Measurements from ENCODE around the gene NHSL2. TPM values are rescaled to one million over a fixed set of nuclear protein-coding genes. Genes with fewer than 3 reads are reported as not detected.

The NHSL2 gene
- total RNA-seq, 1 donor from 2014 or later: 4.0 TPM

GRCh38 chrX:71989768-71990426, 79.3 kb downstream of the NHSL2 start:
- Histone ChIP-seq H3F3A (ENCODE audit: low read depth) (no peaks in the 10 kb centered on the region), H2AFZ (replicated peaks) (no peak overlapping the region), H3K4me2 (no peak overlapping the region), H3K9ac (no peak overlapping the region), H3K27ac (no peak overlapping the region), H3K36me3 (no peaks in the 10 kb centered on the region), H3K4me3 (no peak overlapping the region), H4K20me1 (ENCODE audit: low read depth) (no peaks in the 10 kb centered on the region), H3K27me3 (no peaks in the 10 kb centered on the region), H3K9me3 (ENCODE audit: low read depth) (peaks cover 15% of the 10 kb centered on the region), H3K4me1 (no peaks in the 10 kb centered on the region), H3K79me2 (ENCODE audit: low read depth) (no peaks in the 10 kb centered on the region)
- Mint-ChIP-seq H3K27me3 (ENCODE audit: insufficient read depth, low read depth) (peaks cover 8% of the 10 kb centered on the region), H3K9me3 (peaks cover 15% of the 10 kb centered on the region), H3K4me1 (peaks cover 27% of the 10 kb centered on the region), H3K27ac (no peak overlapping the region), H3K36me3 (no peaks in the 10 kb centered on the region), H3K4me3 (no peak overlapping the region)
- DNase-seq (ENCODE audit: low spot score): no peak
- TF ChIP-seq EZH2 (IDR thresholded peaks at IDR 0.05) (no peak), EZH2phosphoT487 (IDR thresholded peaks at IDR 0.05) (no peak), CTCF (IDR thresholded peaks at IDR 0.05) (no peak)

- no peaks in the 10 kb centered on the region for H3K27me3 ChIP-seq
- Mint-ChIP-seq H3K27ac (no peak overlapping the region), H3K4me1 (peaks cover 32% of the 10 kb centered on the region), H3K27me3 (ENCODE audit: insufficient read depth, low read depth) (peaks cover 8% of the 10 kb centered on the region), H3K4me3 (no peak overlapping the region), H3K9me3 (peaks cover 19% of the 10 kb centered on the region), H3K36me3 (no peaks in the 10 kb centered on the region)
- H3K4me3 ChIP-seq: no peak overlapping the region
- peaks cover 12% of the 10 kb centered on the region for H3K9me3 ChIP-seq (ENCODE audit: low read depth)
- H2AFZ ChIP-seq (replicated peaks): no peak overlapping the region
- DNase-seq (ENCODE audit: low spot score): no peak
- H3F3A ChIP-seq (ENCODE audit: low read depth): no peaks in the 10 kb centered on the region
- H3K4me1 ChIP-seq: no peaks in the 10 kb centered on the region
- TF ChIP-seq EZH2phosphoT487 (IDR thresholded peaks at IDR 0.05) (no peak), CTCF (IDR thresholded peaks at IDR 0.05) (no peak)
- H3K4me2 ChIP-seq: no peak overlapping the region
- H3K27ac ChIP-seq: no peak overlapping the region
- H3K79me2 ChIP-seq (ENCODE audit: low read depth): no peaks in the 10 kb centered on the region
- no peak overlapping the region for H3K9ac ChIP-seq
- no peaks in the 10 kb centered on the region for H3K36me3 ChIP-seq
- H4K20me1 ChIP-seq (ENCODE audit: low read depth): no peaks in the 10 kb centered on the region
Observed at GRCh38 chrX:71990518-71990917, 79.9 kb downstream of the NHSL2 start.

- peaks cover 7% of the 10 kb centered on the region for H3K9me3 ChIP-seq (ENCODE audit: low read depth)
- H3K9ac ChIP-seq: no peak overlapping the region
- H3F3A ChIP-seq (ENCODE audit: low read depth): peaks cover 1% of the 10 kb centered on the region
- DNase-seq (ENCODE audit: low spot score): no peak
- H3K4me2 ChIP-seq: no peak overlapping the region
- H2AFZ ChIP-seq (replicated peaks): no peak overlapping the region
- Mint-ChIP-seq H3K9me3 (peaks cover 18% of the 10 kb centered on the region), H3K4me1 (peaks cover 34% of the 10 kb centered on the region), H3K4me3 (no peak overlapping the region), H3K27me3 (ENCODE audit: insufficient read depth, low read depth) (peaks cover 9% of the 10 kb centered on the region), H3K27ac (no peak overlapping the region), H3K36me3 (no peaks in the 10 kb centered on the region)
- no peaks in the 10 kb centered on the region for H3K27me3 ChIP-seq
- H4K20me1 ChIP-seq (ENCODE audit: low read depth): no peaks in the 10 kb centered on the region
- H3K79me2 ChIP-seq (ENCODE audit: low read depth): no peaks in the 10 kb centered on the region
- no peak overlapping the region for H3K27ac ChIP-seq
- H3K4me1 ChIP-seq: peaks cover 1% of the 10 kb centered on the region
- no peak overlapping the region for H3K4me3 ChIP-seq
- no peaks in the 10 kb centered on the region for H3K36me3 ChIP-seq
- TF ChIP-seq CTCF (IDR thresholded peaks at IDR 0.05): no peak
- TF ChIP-seq EZH2phosphoT487 (IDR thresholded peaks at IDR 0.05): no peak
- no peak for TF ChIP-seq EZH2 (IDR thresholded peaks at IDR 0.05)
Observed at GRCh38 chrX:71991164-71991563, 80.5 kb downstream of the NHSL2 start.
